ENCODE measurements around the gene DYNC1LI2. TPM values are rescaled to one million over a fixed set of nuclear protein-coding genes. Genes with fewer than 3 reads are reported as not detected.

Gene DYNC1LI2
- total RNA-seq, 1 experiment from 2014 or later, result 92.8 TPM

DNA sequence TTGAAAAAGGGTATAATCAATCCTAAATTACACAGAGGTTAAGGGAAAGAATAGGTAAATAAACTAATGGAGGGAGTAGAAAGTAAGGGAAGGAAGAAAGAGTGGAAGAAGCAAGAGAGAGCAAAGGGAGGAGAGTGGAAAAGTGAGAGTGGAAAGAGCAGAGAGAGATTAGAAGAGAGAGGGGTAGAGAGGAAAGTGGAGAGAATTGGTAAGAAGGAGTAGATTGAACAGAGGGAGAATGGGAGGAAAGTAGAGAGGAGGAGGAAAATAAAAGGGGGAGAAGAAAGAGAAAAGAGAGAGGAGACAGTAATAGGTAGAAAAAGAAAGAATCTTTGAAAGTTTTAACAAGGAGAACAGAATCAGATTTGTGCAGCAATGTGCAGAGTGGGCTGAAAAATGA is 25.0 kb upstream of the DYNC1LI2 start:
- no peak for DNase-seq (ENCODE audit: low read depth, low spot score)
- H3K27me3 ChIP-seq (ENCODE audit: insufficient read depth, low read length), result no peaks in the 10 kb centered on the region
- BruUV-seq (replicated peaks), result no TSS peak

DNA sequence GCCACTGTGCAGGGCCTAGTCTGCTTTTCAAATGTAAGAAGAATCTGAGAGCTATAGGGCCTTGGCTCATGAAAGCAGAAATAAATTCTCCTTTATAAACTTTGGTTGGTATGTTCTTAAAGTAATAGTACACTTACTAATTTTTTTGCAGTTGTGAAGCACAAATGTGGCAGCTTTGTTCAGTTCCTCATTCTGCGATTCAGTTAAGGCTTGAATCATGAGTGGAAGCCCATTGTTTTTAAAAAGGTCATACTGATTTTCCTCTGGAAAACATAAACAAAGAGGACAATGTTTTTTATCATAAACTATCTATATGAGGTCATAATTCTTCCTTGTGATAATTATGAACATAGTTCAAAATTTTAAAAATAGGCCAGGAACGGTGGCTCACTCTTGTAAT is 23.6 kb upstream of the DYNC1LI2 start:
- intact Hi-C loops (cut with micrococcal nuclease), result no loop called here
- Histone ChIP-seq H4K20me1 (ENCODE audit: insufficient read depth) (no peaks in the 10 kb centered on the region), H3K27me3 (ENCODE audit: insufficient read depth, low read length) (no peaks in the 10 kb centered on the region), H3K4me2 (ENCODE audit: low read length) (no peak overlapping the region), H2AFZ (ENCODE audit: low read depth, low read length, poor library complexity, severe bottlenecking) (no peak overlapping the region), H3K9me2 (ENCODE audit: insufficient read depth) (no peaks in the 10 kb centered on the region), H3K36me3 (ENCODE audit: control insufficient read depth in 1 of 2, insufficient read depth in 2 of 2, low read length in 2 of 2) (no peaks in the 10 kb centered on the region), H3K4me1 (ENCODE audit: control insufficient read depth in 1 of 2, insufficient read depth in 2 of 2, low read length in 2 of 2) (no peaks in the 10 kb centered on the region), H3K27ac (ENCODE audit: low read depth, low read length) (no peak overlapping the region), H3K4me3 (replicated peaks in 1 of 2; ENCODE audit: low read depth in 1 of 2, low read length in 2 of 2) (no peak overlapping the region), H3K9ac (ENCODE audit: low read length) (no peak overlapping the region), H3K9me3 (ENCODE audit: control insufficient read depth in 1 of 2, insufficient read depth in 1 of 2, low read depth in 1 of 2, low read length in 2 of 2) (no peaks in the 10 kb centered on the region), H3K79me2 (ENCODE audit: insufficient read depth, low read length) (no peaks in the 10 kb centered on the region)
- ChIA-PET CTCF (no interaction called here), RAD21 (ENCODE audit: low non-redundant PET in 1 of 2, low total read pairs in 2 of 2, uncharacterized antibody in 2 of 2, unreplicated experiment in 2 of 2) (no interaction called here), POLR2A (no interaction called here)
- no peak for TF ChIP-seq FOSL1 (IDR thresholded peaks at IDR 0.05; ENCODE audit: low read depth)
- ATAC-seq (no peak), DNase-seq (ENCODE audit: low read depth, low spot score) (no peak)
- no TSS peak for BruUV-seq (replicated peaks)

More for the DNA sequence above, 25.0 kb upstream of the DYNC1LI2 start:
- no peaks in the 10 kb centered on the region for H4K20me1 ChIP-seq (ENCODE audit: insufficient read depth)
- no peak overlapping the region for H3K9ac ChIP-seq (ENCODE audit: low read length)
- no peak for ATAC-seq
- intact Hi-C loops (cut with micrococcal nuclease), result no loop called here
- no peak overlapping the region for H3K4me3 ChIP-seq (replicated peaks in 1 of 2; ENCODE audit: low read depth in 1 of 2, low read length in 2 of 2)
- H3K36me3 ChIP-seq (ENCODE audit: control insufficient read depth in 1 of 2, insufficient read depth in 2 of 2, low read length in 2 of 2), result no peaks in the 10 kb centered on the region
- H3K79me2 ChIP-seq (ENCODE audit: insufficient read depth, low read length), result no peaks in the 10 kb centered on the region
- no peaks in the 10 kb centered on the region for H3K4me1 ChIP-seq (ENCODE audit: control insufficient read depth in 1 of 2, insufficient read depth in 2 of 2, low read length in 2 of 2)
- H3K9me2 ChIP-seq (ENCODE audit: insufficient read depth), result no peaks in the 10 kb centered on the region
- ChIA-PET POLR2A (interaction anchor here (0.5 kb wide), 1 partner anchor 35 kb away, joined by 3 read pairs; no protein-coding TSS in a partner anchor), RAD21 (ENCODE audit: low non-redundant PET in 1 of 2, low total read pairs in 2 of 2, uncharacterized antibody in 2 of 2, unreplicated experiment in 2 of 2) (no interaction called here), CTCF (interaction anchor here (1.1 kb wide), 1 partner anchor 54 kb away, joined by 5 read pairs; the partner anchor contains the start of gene NAE1)
- H3K27ac ChIP-seq (ENCODE audit: low read depth, low read length), result no peak overlapping the region
- TF ChIP-seq EZH2phosphoT487 (IDR thresholded peaks at IDR 0.05; ENCODE audit: borderline replicate concordance), result no peak
- no peak for TF ChIP-seq POLR2AphosphoS5 (IDR thresholded peaks at IDR 0.05; ENCODE audit: low read depth, low read length)
- TF ChIP-seq SP1 (IDR thresholded peaks at IDR 0.05; ENCODE audit: low read depth), result no peak
- TF ChIP-seq, protein P1, sequence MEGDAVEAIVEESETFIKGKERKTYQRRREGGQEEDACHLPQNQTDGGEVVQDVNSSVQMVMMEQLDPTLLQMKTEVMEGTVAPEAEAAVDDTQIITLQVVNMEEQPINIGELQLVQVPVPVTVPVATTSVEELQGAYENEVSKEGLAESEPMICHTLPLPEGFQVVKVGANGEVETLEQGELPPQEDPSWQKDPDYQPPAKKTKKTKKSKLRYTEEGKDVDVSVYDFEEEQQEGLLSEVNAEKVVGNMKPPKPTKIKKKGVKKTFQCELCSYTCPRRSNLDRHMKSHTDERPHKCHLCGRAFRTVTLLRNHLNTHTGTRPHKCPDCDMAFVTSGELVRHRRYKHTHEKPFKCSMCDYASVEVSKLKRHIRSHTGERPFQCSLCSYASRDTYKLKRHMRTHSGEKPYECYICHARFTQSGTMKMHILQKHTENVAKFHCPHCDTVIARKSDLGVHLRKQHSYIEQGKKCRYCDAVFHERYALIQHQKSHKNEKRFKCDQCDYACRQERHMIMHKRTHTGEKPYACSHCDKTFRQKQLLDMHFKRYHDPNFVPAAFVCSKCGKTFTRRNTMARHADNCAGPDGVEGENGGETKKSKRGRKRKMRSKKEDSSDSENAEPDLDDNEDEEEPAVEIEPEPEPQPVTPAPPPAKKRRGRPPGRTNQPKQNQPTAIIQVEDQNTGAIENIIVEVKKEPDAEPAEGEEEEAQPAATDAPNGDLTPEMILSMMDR (IDR thresholded peaks at IDR 0.05 in 2 of 3, conservative IDR thresholded peaks at IDR 0.05 in 1 of 3; ENCODE audit: borderline replicate concordance in 1 of 3, insufficient read depth in 1 of 3, low read depth in 2 of 3, low read length in 2 of 3), result no peak
- TF ChIP-seq FOSL1 (IDR thresholded peaks at IDR 0.05; ENCODE audit: low read depth), result no peak
- TF ChIP-seq YY1 (IDR thresholded peaks at IDR 0.05; ENCODE audit: extremely low read depth, insufficient replicate concordance, low read depth, low read length), result no peak
- no peak for TF ChIP-seq CBX3 (IDR thresholded peaks at IDR 0.05; ENCODE audit: low read depth)
- no peaks in the 10 kb centered on the region for H3K9me3 ChIP-seq (ENCODE audit: control insufficient read depth in 1 of 2, insufficient read depth in 1 of 2, low read depth in 1 of 2, low read length in 2 of 2)
- H2AFZ ChIP-seq (ENCODE audit: low read depth, low read length, poor library complexity, severe bottlenecking), result no peak overlapping the region
- H3K4me2 ChIP-seq (ENCODE audit: low read length), result no peak overlapping the region

Data from HCT116 (cell line).